BJ (cell line): ENCODE data around the gene ACO2. TPM values are rescaled to one million over a fixed set of nuclear protein-coding genes. Genes with fewer than 3 reads are reported as not detected.
"Not testable (repeated sequence)": the region's sequence is repeated elsewhere in the genome, so short reads cannot be mapped to it uniquely, and the experiment has no call there.

ENCODE experiments used
- CTCF ChIA-PET: fragments of 350-600 bp; formaldehyde crosslinking; extraction: SDS; loops from one replicate; lab custom pipeline; 2021; ENCODE audit warnings: antibody characterized with exemption, inconsistent platforms; lab: Yijun Ruan, JAX
- POLR2A ChIA-PET: fragments of 300-600 bp; sonication (Branson Sonifier 250); formaldehyde crosslinking; extraction: SDS; loops from one replicate; lab custom pipeline; 2021; ENCODE audit warnings: antibody characterized with exemption; lab: Charles Lee
- DNase-seq: peaks from one replicate; pipeline ENCODE4 v3.0.0-alpha.2; 2011; ENCODE audit warnings: low read depth
- H3K27me3 ChIP-seq: 2 replicates; pipeline ENCODE4 v1.6.0; 2011; ENCODE audit warnings: low read length; ENCODE audit not compliant: control insufficient read depth, insufficient read depth
- H3K36me3 ChIP-seq: 2 replicates; pipeline ENCODE4 v1.5.1; 2011; ENCODE audit warnings: low read length; ENCODE audit not compliant: control insufficient read depth, insufficient read depth
- H3K4me3 ChIP-seq: 2 replicates; pipeline ENCODE4 v1.5.1; 2011; ENCODE audit warnings: low read depth, mild to moderate bottlenecking, control low read depth, low read length
- polyA plus RNA-seq: library from polyadenylated mRNA; depleted of rRNA; stranded (reverse); fragments of >200 nt; gene quantifications from 2 replicates; pipeline ENCODE4 v1.2.3, GENCODE V29; 2011
- TF ChIP-seq, protein P1 (sequence below): IDR thresholded peaks from 2 replicates; pipeline ENCODE4 v1.5.1; 2011; ENCODE audit warnings: low read depth, mild to moderate bottlenecking, control low read depth, inconsistent platforms, low read length, moderate library complexity; ENCODE audit not compliant: insufficient read depth

Gene ACO2
- polyA plus RNA-seq, 1 experiment = 60.5 TPM

DNA sequence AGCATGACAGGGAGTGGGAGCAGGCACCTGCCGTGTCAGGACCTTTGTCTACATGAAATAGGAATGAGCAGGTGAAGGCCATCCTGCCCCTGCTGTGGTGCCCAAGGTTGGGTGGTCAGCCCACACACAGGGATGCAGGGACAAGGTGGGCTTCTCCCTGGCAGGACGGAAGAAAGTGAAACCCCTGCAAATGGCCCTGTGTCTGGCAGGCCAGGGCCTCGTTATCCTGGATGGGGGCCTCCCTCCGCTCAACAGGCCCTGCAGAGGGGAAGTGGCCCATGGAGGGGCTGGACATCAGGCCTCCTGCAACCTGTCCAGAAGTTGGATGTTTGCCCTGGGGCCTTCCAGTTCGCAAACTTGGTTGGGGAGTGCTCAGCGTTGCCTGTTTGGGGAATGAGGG is 37.3 kb upstream of the ACO2 start:
- Histone ChIP-seq H3K27me3 (no peaks in the 10 kb centered on the region), H3K4me3 (no peak overlapping the region), H3K36me3 (peaks cover 25% of the 10 kb centered on the region)
- TF ChIP-seq, protein P1, sequence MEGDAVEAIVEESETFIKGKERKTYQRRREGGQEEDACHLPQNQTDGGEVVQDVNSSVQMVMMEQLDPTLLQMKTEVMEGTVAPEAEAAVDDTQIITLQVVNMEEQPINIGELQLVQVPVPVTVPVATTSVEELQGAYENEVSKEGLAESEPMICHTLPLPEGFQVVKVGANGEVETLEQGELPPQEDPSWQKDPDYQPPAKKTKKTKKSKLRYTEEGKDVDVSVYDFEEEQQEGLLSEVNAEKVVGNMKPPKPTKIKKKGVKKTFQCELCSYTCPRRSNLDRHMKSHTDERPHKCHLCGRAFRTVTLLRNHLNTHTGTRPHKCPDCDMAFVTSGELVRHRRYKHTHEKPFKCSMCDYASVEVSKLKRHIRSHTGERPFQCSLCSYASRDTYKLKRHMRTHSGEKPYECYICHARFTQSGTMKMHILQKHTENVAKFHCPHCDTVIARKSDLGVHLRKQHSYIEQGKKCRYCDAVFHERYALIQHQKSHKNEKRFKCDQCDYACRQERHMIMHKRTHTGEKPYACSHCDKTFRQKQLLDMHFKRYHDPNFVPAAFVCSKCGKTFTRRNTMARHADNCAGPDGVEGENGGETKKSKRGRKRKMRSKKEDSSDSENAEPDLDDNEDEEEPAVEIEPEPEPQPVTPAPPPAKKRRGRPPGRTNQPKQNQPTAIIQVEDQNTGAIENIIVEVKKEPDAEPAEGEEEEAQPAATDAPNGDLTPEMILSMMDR = no peak
- no peak for DNase-seq
- CTCF ChIA-PET = no interaction called here
- POLR2A ChIA-PET = no interaction called here

DNA sequence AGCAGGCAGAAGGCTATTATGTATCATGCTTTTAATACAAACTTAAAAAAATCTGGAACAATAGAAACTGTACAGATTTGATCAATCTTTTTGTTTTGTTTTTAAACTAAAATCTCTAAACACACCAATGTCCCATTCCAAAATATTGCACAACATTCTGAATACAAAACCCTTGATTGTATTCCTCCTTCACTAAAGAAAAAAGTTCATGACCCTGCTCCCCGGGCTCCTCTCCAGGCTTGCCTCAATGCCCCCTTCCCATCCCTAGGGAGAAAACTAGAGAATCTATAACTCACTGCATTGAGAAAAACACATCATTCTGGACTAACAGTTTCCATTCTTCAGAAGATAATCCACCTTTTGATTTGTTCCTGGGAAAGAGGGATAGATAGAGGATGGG is 35.4 kb upstream of the ACO2 start:
- H3K4me3 ChIP-seq, POLR2A ChIA-PET, DNase-seq, H3K27me3 ChIP-seq, CTCF ChIA-PET: not testable (repeated sequence)
- peaks cover 31% of the 10 kb centered on the region for H3K36me3 ChIP-seq

DNA sequence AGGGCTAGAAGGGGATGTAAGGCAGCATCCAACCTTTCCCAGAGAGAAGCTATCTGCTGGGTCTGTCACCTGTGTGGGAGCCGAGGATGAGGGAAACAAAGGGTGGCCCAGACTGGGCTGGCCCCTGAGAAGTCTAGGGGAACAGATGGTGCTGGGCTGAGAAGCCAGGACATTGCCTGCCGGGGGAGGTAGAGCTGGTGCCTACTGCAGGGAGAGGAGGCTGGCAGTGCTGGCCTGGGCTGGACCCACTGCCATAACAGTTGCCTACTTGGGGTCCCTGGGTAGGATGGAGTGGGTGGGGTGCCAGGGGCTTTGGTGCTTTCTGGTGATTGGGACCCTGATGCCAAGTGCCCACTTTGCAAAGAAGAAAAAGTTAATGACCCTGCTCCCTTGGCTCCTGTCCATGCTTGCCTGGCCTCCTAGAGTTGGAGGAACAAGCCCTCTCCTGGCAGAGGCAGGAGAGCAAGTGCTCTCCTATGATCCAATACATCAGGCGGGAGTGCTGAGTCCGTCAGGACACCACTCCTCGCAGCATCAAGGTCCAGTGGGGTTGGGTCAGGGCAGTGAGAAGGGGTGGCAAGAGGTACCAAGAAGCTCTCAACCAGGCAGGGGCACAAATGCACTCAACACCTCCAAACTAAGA is 34.4 kb upstream of the ACO2 start:
- POLR2A ChIA-PET, H3K27me3 ChIP-seq, DNase-seq, H3K4me3 ChIP-seq, CTCF ChIA-PET: not testable (repeated sequence)
- peaks cover 34% of the 10 kb centered on the region for H3K36me3 ChIP-seq

DNA sequence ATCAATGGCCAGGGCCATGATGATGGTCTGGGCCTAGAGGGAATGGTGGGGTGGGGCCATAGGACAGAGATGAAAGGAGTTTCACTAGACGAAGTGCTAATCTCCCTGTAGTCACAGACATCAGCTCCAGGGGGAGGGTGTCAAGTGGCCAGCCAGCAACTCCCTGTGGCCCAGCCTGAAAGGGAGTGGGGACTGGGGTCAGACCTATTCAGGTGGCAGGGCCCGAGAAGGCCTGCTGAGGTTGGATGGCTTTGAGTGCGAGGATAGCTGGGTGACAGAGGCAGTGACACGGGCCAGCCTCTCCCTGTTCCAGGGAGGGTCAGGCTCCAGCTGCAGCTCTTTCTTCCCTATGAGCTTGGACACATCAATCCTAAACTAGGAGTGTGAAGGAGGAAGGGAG is 33.4 kb upstream of the ACO2 start:
- TF ChIP-seq, protein P1 = no peak
- Histone ChIP-seq H3K4me3 (no peak overlapping the region), H3K36me3 (peaks cover 36% of the 10 kb centered on the region), H3K27me3 (no peaks in the 10 kb centered on the region)
- CTCF ChIA-PET = no interaction called here
- no peak for DNase-seq
- POLR2A ChIA-PET = no interaction called here

DNA sequence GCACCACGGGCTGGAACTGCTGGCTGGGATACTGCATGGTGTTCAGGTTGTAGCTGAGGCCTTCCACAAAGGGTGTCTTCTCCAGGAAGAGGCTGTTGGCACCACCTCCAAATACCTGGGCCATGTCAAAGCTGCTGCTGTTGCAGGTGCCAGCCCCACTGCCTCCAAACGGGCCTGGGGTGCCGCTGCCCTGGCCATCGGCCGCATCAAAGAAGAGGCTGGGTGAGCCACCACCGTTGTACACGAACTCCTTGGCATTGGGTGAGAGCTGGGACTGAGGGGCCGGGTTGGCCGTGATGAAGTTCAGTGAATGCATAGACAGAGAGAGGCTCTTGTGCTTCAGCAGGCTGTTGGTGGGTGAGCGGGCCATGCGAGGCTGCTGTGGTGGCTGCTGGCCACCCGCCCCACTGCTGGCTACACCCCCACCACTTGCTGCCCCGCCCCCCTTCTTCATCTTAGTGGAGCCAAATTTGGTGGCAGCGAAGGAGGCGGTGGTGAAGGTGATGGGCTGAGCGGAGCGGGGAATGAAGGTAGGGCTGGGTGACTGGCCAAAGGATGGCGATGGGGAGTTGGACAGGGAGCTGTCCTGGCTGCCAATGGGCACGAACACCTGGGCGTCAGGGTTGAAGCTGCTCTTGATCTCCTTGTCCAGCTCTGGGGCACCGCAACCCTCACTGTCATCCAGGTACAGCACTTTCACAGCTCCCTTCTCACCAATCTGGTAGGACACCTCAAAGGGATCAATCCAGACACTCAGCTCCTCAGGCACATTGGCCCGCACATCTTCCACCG is 32.4 kb upstream of the ACO2 start:
- POLR2A ChIA-PET = no interaction called here
- DNase-seq = no peak
- CTCF ChIA-PET = interaction anchor here (0.6 kb wide), 1 partner anchor 33 kb away, joined by 3 read pairs; no protein-coding TSS in a partner anchor
- no peak overlapping the region for H3K4me3 ChIP-seq
- H3K36me3 ChIP-seq = peaks cover 35% of the 10 kb centered on the region
- TF ChIP-seq, protein P1 = no peak
- H3K27me3 ChIP-seq = no peaks in the 10 kb centered on the region

DNA sequence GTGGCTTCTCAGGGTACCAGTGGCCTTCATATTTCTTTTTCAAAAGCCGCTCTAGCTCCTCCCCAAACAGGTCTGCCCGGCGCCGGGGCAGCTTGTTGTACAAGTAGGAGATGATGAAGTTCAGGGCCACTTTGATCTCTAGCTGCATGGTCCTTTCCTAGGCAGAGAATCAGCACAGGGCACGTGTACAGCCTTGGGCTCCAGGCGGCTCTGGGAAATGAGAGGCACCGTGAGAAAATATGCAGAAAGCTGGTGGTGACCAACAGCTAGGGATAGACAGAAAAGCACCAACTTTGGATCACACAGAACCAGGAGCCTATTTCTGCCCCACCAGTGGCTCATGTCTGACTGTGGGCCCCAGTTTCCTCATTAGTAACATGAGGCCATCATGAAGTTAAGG is 31.7 kb upstream of the ACO2 start:
- ChIA-PET CTCF (interaction anchor here (0.6 kb wide), 1 partner anchor 34 kb away, joined by 3 read pairs; no protein-coding TSS in a partner anchor), POLR2A (no interaction called here)
- Histone ChIP-seq H3K36me3 (peaks cover 31% of the 10 kb centered on the region), H3K27me3 (no peaks in the 10 kb centered on the region), H3K4me3 (no peak overlapping the region)
- TF ChIP-seq, protein P1 = no peak
- no peak for DNase-seq

DNA sequence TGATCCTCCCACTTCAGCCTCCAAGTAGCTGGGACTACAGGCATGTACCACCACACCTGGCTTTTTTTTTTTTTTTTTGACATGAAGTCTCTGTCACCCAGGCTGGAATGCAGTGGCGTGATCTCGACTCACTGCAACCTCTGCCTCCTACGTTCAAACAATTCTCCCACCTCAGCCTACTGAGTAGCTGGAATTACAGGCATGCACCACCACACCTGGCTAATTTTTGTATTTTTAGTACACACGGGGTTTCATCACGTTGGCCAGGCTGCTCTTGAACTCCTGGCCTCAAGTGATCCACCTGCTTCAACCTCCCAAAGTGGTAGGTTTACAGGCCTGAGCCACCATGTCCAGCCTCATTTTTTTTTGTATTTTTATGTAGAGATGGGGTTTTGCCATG is 28.4 kb upstream of the ACO2 start:
- CTCF ChIA-PET, POLR2A ChIA-PET, H3K4me3 ChIP-seq, DNase-seq, H3K27me3 ChIP-seq: not testable (repeated sequence)
- H3K36me3 ChIP-seq = peaks cover 22% of the 10 kb centered on the region
